Stimulated activated CD4-positive, alpha-beta T cell treated with anti-CD3 and anti-CD28 coated beads, TNF-alpha, amount 100 ng/mL, for 4 hours (primary cell): Measurements from ENCODE around the gene WNT3A.
"Not testable (repeated sequence)": the region's sequence is repeated elsewhere in the genome, so short reads cannot be mapped to it uniquely, and the experiment has no call there.

Experiments used
- DNase-seq, 3 experiments: peaks; one replicate each; pipeline ENCODE4 v3.0.0-alpha.2; 2020; ENCODE audit warnings: low read depth in 3 of 3

Gene WNT3A

GRCh38 chr1:228006786-228007048 is at the start of gene WNT3A:
Gene WNT3A (plus strand): TSS chr1:228006998. CDS start chr1:228007129, 131 bp downstream.
- no peak for DNase-seq

- no peak for DNase-seq
Measured at GRCh38 chr1:227958617-227959324, 48.0 kb upstream of the WNT3A start.

GRCh38 chr1:227959325-227959860 is 47.4 kb upstream of the WNT3A start:
- DNase-seq: no peak

- no peak for DNase-seq
Measured at GRCh38 chr1:227961651-227962466, 44.9 kb upstream of the WNT3A start.

- DNase-seq: not testable (repeated sequence)
Measured at GRCh38 chr1:227966733-227967132, 40.1 kb upstream of the WNT3A start.

- DNase-seq: not testable (repeated sequence)
Measured at GRCh38 chr1:227967815-227968214, 39.0 kb upstream of the WNT3A start.

- not testable (repeated sequence) for DNase-seq
Measured at GRCh38 chr1:227970076-227970995, 36.5 kb upstream of the WNT3A start.

- not testable (repeated sequence) for DNase-seq
Measured at GRCh38 chr1:227971216-227971615, 35.6 kb upstream of the WNT3A start.

- not testable (repeated sequence) for DNase-seq
Measured at GRCh38 chr1:227971643-227972282, 35.0 kb upstream of the WNT3A start.

GRCh38 chr1:227972283-227972679 is 34.5 kb upstream of the WNT3A start:
- DNase-seq: not testable (repeated sequence)

GRCh38 chr1:227972843-227973374 is 33.9 kb upstream of the WNT3A start:
- not testable (repeated sequence) for DNase-seq

- not testable (repeated sequence) for DNase-seq
Measured at GRCh38 chr1:227973724-227974288, 33.0 kb upstream of the WNT3A start.

- not testable (repeated sequence) for DNase-seq
Measured at GRCh38 chr1:227975583-227976283, 31.1 kb upstream of the WNT3A start.

GRCh38 chr1:227987181-227987580 is 19.6 kb upstream of the WNT3A start:
- DNase-seq: no peak

- DNase-seq: no peak
Measured at GRCh38 chr1:227994632-227995300, 12.0 kb upstream of the WNT3A start.

- no peak for DNase-seq
Measured at GRCh38 chr1:227996187-227996950, 10.4 kb upstream of the WNT3A start.

- no peak for DNase-seq
Measured at GRCh38 chr1:227998374-227999055, 8.3 kb upstream of the WNT3A start.
